Measurements from ENCODE around the gene TDRKH.

DNA sequence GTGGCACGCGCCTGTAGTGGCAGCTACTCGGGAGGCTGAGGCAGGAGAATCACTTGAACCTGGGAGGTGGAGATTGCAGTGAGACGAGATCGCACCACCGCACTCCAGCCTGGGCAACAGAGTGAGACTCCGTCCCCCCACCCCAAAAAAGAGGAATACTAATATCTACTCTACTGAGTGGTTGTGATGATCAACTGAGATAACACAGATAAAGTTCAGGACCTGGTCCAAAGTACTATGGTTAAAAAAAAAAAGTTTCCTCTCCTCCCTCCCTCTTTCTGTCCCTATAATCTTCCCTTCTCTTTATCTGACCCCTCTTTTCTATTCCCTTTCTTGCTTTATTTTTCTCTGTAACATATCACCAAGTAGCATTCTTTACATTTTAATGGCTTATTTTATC, 45.3 kb upstream of the TDRKH start:
- TF ChIP-seq POLR2A (IDR thresholded peaks at IDR 0.05; ENCODE audit: low read depth, low read length): no peak
- TF ChIP-seq SPI1 (IDR thresholded peaks at IDR 0.05; ENCODE audit: low read depth, low read length): no peak
- TF ChIP-seq POLR2AphosphoS5 (IDR thresholded peaks at IDR 0.05; ENCODE audit: low read depth, low read length): no peak
